ENCODE data around the gene HTR5A.

Gene HTR5A

DNA sequence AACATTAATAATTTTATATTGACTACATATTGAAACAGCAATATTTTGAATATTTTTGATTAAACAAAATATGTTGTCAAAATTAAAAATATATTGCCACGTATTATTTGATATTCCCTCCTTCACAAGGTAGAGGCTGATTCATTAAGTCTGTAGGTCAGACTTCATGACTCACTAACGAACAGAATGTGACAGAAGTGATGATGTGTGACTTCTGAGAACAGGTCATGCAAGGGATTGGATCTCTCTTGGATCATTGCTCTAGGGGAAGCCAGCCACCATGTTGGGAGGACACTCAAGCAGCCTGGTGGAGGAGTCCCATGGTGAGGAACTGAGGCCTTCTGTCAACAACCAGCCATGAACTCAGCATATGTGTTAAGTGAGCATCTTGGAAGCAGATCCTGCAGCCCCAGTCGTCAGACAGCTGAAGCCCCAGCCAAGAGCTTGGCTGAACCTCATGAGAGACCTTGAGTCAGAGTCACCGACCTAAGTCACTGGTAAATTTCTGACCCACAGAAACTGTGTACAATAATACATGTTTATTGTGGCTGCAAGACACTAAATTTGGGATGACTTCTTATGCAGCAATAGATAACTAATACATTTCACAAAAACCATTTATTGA is 66.6 kb downstream of the HTR5A start:
- H3K4me1 ChIP-seq (ENCODE audit: control insufficient read depth, insufficient read depth, low read length) = no peaks in the 10 kb centered on the region
- no peak overlapping the region for H3K27ac ChIP-seq (ENCODE audit: low read depth, low read length)
- H3K4me3 ChIP-seq (ENCODE audit: low read depth, low read length) = no peak overlapping the region
- no peak overlapping the region for H3K9ac ChIP-seq (ENCODE audit: low read length)
- no peaks in the 10 kb centered on the region for H3K36me3 ChIP-seq (ENCODE audit: control insufficient read depth, insufficient read depth, low read length)
- no peaks in the 10 kb centered on the region for H3K27me3 ChIP-seq (ENCODE audit: control insufficient read depth, insufficient read depth, low read length)
- H3K9me3 ChIP-seq (ENCODE audit: control insufficient read depth, insufficient read depth, low read depth, low read length) = no peaks in the 10 kb centered on the region
